GM12874 (cell line): ENCODE measurements around the gene RNPEPL1.
A peak's percentile ranks its signal among the peaks of the same experiment; 100 is the strongest.

Source experiments
- CTCF ChIP-seq: IDR thresholded peaks from 2 replicates; pipeline ENCODE4 v1.5.1; 2011; ENCODE audit warnings: low read depth, mild to moderate bottlenecking, control low read depth, low read length, moderate library complexity; ENCODE audit not compliant: insufficient read depth

RNPEPL1 gene

DNA sequence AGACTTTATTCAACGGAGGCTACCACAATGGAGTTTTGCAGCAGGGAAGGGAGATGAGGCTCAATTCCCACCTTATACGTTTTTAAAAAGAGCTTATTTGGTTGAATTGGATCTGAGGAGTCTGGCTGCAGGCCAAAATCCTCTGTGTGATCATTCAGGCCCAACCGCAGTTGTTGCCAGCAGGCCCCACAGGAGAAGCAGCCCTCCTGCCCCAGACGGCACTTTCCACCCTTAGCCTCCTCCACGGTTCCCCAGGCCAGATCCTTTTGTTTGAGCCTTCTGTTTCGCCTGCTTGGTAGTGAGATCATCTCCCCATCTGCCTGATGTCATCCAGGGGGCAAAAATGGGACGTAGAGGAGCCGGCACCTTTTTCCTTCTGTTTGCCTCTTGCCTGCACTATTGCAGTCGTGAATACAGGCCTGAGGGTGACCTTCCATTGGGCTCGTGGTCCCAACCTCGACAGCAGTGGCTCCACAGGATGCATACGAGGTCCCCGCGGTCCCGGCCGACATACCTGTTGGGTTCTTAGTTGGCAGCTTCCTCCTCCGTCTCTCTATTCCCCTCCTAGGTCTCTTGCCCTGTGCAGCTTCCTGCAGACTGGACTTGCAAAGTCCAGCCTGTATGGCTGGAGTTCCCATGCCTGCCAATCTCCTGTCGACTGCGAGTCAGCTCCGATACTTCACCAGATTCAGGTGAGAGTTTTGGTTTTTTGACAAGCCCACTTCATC, 47.7 kb downstream of the RNPEPL1 start:
- TF ChIP-seq CTCF: no peak

GRCh38 chr2:240616860-240617666, 48.8 kb downstream of the RNPEPL1 start:
- 0 out of 2 replicates have a peak, but pooled peaks have one; percentile 15 for TF ChIP-seq CTCF

DNA sequence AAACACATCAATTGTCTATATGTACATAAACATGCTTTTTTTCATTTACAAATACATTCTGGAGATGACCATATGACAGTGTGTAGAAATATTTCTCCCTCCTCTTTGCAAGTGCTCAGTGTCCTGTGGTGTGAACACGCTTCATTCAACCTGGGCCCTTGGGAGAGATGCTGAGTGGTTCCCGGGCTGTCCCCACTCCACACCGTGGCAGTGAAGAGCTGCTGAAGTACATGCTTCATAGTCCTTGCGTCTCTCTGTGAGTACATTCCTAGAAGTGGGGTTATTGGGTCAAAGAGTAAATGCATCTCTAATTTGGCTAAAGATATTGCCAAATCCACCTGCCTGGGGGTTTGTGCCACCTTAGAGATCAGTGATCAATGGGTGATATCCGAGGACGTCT, 50.5 kb downstream of the RNPEPL1 start:
- no peak for TF ChIP-seq CTCF

DNA sequence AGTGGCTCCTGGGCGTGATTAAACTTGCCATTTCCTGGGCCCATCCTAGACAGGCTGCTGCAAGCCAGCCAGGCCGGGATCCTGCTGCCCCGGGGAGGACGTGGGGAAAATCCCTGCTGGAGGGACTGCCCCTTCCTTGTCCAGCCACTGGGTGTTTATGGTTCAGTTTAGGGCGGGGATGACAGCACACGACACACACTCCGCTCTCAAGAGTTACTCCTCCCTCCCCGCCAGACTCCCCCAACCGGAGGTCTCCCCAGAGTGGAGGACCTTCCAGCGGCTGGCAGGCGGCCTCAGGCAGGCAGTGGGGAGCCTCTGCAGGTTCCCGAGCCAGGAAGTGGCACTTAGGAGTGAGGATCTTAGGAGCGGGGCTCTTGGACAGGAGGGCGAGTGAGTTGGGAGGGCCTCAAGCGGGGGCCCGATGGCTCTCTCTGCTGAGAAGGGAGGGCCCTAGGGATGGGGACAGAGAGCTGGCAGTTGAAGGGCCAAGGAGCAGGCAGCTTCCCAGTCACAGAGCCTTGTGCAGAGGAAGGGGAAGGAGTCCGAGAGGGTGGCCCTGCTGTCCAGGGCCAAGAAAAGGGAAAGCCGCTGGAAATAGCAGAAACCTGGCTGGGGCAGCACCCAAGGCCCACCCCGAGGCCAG, 51.3 kb downstream of the RNPEPL1 start:
- no peak for TF ChIP-seq CTCF

DNA sequence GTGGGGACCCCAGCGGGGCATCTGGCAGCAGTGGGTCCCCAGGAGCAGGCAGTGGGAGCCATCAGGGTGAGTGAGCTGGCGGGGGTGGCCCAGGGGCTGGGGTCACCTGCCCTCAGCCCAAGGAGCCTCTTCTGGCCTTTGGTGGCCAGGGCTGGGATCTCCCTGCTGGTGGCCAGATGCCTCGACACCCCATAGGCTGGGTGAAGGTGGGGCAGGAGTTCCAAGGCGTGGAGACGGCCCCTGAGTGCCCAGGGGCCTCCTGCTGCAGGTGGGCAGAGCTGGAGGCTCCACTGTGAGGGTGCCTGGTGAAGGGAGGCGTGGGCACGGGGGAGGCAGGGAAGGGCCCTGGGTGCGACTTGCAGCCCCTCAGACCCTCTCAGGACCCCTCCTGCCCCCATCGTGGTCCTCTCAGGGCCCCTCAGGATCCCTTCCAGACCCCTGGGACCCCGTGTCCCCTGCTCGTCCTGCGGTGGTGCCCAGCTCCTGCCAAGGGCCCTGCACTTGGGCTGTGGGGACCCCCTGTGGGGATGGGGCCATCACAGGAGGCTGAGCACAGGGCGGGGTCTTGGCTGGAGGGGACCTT, 52.0 kb downstream of the RNPEPL1 start:
- no peak for TF ChIP-seq CTCF

DNA sequence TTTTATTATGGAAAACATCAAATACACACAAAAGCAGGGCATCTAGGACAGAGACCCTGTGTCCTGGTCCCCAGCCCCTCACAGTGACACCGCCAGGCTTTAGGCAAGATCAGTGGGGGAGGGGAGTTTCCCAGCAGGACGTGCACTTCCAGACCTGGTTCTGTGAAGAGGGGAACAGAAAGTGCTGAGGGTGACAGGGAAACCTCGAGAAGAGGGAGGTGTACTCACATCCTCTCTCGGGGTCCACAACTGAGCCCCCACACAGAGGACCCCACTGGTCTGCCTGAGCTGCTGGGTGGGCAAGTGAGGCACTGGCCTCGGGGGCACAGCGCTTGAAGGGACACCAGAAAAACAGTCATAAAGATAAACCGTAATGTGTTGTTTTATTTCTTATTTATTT, 52.6 kb downstream of the RNPEPL1 start:
- no peak for TF ChIP-seq CTCF

GRCh38 chr2:240622060-240622411, 53.8 kb downstream of the RNPEPL1 start:
- TF ChIP-seq CTCF: no peak
